Astrocyte of the hippocampus (primary cell): ENCODE data around the gene GGA3.
"Not testable (repeated sequence)": the region's sequence is repeated elsewhere in the genome, so short reads cannot be mapped to it uniquely, and the experiment has no call there.

Experiments used
- DNase-seq: peaks from one replicate; pipeline ENCODE4 v3.0.0; 2011; ENCODE audit warnings: low read depth, low spot score

GGA3 gene

GRCh38 chr17:75227729-75228128 lies 33.7 kb downstream of the GGA3 start:
- DNase-seq: no peak

GRCh38 chr17:75225016-75225415 lies 36.4 kb downstream of the GGA3 start:
- no peak for DNase-seq

- no peak for DNase-seq
Observed at GRCh38 chr17:75219815-75220214, 41.6 kb downstream of the GGA3 start.

GRCh38 chr17:75218131-75218530 lies 43.3 kb downstream of the GGA3 start:
- DNase-seq: no peak

GRCh38 chr17:75209061-75209460 lies 52.3 kb downstream of the GGA3 start:
- DNase-seq: no peak

GRCh38 chr17:75208161-75208560 lies 53.2 kb downstream of the GGA3 start:
- no peak for DNase-seq

GRCh38 chr17:75207760-75208159 lies 53.6 kb downstream of the GGA3 start:
- no peak for DNase-seq

GRCh38 chr17:75207050-75207407 lies 54.4 kb downstream of the GGA3 start:
- not testable (repeated sequence) for DNase-seq

GRCh38 chr17:75205793-75206163 lies 55.6 kb downstream of the GGA3 start:
- DNase-seq: no peak

- peak; percentile 97 for DNase-seq
Observed at GRCh38 chr17:75205037-75205792, 56.2 kb downstream of the GGA3 start, which contains the start of gene NUP85. Gene NUP85 (plus strand): TSS chr17:75205679. CDS start chr17:75205762, 83 bp downstream.

GRCh38 chr17:75199886-75200618 lies 61.4 kb downstream of the GGA3 start:
- no peak for DNase-seq

- peak; percentile 87 for DNase-seq
Observed at GRCh38 chr17:75194879-75195278, 66.5 kb downstream of the GGA3 start.

- peak; percentile 26 for DNase-seq
Observed at GRCh38 chr17:75191584-75191983, 69.8 kb downstream of the GGA3 start.

- DNase-seq: no peak
Observed at GRCh38 chr17:75188614-75189013, 72.8 kb downstream of the GGA3 start.
